ENCODE data around the gene TTC38.

Gene TTC38

DNA sequence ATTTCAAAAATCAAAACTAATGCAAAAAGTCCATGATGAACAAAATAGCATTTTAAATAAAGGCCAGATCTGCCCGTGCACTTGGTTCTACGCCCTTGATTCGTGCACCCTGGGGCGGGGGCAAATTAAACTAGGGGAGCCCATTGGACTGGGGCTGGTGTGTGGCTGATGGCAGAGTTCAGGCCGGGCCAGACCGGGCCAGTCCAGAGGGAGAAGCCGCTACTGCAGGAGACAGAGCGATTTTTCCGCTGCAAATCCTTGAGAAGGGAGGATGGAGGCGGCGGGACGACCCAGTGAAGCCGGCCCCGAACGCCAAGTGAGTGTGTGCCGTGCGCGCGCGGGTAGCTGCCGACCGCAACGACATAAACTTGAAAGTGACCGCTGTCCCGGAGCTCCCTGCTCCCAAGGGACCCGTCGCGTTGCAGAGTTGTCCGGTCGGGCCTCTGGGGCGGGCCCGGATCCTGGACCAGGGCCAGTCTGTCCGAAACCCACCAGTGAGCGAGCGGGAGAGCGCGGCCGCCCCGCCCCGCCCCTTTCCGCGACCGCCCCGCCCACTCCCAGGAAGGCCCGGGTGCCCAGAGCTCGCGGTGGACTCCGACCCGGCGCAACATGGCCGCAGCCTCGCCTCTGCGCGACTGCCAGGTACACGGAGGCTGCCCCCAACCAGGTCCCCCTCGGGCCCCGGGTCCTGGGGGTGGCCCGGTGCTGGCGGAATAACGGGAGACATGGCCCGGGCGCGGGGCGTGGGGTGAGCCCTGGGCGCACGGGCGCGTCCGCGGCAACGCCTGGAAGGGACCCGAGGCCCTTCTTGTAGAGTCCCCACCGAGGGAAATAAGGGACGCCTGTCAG, at the start of gene TTC38:
Gene TTC38, plus strand, starts transcription at position 578 of the 849 bp plus-strand sequence. Its CDS starts 32 bp downstream, at position 610.
- DNase-seq (ENCODE audit: low spot score): peak; percentile 99

DNA sequence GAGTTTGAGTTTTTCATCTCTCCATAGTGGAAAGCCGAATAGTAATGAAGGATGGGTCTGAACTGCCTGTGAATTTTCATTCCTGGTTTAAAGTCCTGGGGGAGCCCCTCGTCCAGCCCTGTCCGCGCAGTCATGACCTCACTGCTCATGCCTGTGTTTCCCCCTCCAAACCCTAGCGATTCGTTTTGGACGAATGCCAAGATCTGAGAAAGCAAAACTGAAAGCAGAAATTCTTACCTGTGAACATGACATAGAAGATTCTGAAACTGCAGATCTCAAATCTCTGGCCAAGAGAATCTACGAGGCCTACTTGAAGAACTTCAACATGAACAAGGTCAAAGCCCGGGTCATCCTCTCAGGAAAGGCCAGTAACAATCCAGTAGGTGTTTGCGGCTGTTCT, 48.2 kb upstream of the TTC38 start:
- no peak for DNase-seq (ENCODE audit: low spot score)

DNA sequence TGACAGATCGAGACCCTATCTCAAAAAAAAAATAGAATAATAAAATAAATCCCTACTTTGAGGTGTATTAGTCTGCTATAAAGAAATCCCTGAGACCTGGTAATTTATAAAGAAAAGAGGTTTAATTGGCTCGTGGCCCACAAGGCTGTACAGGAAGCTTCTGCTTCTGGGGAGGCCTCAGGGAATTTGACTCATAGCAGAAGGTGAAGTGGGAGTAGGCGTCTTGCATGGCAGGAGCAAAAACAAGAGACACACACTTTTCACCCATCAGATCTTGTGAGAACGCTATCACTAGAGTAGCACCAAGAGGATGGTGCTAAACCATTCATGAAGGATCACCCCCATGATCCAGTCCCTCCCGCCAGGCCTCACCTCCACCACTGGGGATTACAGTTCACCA, 46.9 kb upstream of the TTC38 start:
- DNase-seq (ENCODE audit: low spot score): no peak

DNA sequence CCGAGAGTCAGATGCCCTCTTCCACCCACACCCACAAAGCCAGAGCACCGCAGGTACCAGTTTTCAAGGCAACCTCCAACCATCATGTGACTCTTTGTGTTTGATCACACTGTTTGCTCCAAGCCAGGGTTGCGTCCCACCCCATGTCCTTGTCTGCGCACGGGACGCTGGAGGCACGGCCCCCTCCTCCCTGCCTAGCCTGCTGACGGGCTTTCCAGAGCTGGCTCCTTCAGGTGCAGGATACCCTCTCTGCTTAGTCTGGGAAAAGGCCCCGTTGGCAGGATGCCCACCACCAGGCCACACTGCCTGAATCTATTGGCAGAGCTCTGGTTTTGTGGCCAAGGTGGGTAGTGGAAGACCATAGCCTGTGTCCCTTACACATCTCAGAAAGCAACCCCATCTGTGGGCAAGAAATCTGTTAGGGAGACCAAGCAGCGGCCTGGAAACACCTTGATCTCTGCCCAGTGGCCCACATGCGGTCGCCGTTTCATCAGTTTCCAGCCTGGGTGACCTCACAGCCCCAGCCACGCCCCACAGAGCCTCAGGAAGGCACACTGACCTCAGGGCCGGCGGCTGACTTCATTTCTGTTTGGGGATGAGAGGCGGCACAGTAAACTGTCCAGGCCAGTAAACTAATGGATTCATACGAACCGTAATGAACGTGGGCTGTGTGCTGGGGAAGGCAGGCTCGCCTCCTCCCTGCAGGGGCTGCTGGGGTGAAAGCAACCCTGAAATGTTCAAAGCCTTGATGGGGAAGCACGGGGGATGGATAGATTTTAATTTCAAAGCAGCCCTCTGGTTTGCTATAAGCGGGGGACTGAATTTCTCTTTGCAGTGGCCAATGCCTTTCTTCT, 43.5 kb upstream of the TTC38 start:
- DNase-seq (ENCODE audit: low spot score): no peak

DNA sequence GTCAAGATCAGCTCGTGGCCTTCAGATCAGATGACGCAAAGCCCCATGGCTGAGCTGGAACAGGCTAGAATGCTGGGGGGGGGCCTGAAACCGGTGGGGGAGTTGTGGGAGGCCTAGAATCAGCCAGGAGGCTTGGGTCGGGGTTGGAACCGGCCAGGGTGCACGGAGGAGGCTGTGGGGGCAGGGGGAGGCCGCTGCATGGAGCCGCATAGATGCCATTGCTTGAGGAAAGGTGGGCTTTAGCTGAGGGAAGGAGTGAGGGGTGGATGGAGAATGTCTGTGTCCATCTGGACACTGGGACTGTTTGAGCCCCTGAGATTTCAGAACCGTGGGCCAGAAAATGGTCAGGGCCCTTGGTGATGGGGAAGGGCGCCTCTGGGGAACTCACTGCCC, 42.9 kb upstream of the TTC38 start:
- no peak for DNase-seq (ENCODE audit: low spot score)

DNA sequence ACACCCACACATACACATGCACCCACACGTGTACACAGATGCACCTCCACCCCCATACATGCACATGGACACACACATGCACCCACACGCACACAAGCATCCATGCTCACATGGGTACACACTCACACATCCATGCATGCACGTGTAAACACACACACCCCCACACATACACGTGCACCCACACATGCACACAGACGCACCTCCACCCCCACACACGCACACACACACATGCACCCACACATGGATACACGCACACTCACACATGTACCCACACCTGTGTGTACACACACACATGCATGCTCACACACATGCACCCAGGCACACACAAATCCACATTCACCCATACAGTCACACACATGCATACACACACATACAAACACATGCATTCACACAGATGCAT, 42.2 kb upstream of the TTC38 start:
- no peak for DNase-seq (ENCODE audit: low spot score)

DNA sequence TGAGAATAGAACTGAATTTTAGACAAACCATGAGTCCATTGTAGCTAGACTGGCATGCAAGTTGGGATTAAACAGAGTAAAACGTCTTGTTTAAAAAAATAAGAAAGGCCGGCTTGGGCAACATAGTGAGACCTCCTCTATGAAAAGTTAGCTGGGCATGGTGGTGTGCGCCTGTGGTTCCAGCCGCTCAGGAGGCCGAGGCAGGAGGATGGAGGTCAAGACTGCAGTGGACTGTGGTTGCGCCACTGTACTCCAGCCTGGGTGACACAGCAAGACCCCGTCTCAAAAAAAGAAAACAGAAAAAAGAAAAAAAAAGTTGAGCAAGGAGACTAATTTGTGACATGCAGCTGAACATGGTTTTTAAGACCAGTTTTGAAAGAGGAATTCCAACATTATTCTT, 41.2 kb upstream of the TTC38 start:
- no peak for DNase-seq (ENCODE audit: low spot score)

DNA sequence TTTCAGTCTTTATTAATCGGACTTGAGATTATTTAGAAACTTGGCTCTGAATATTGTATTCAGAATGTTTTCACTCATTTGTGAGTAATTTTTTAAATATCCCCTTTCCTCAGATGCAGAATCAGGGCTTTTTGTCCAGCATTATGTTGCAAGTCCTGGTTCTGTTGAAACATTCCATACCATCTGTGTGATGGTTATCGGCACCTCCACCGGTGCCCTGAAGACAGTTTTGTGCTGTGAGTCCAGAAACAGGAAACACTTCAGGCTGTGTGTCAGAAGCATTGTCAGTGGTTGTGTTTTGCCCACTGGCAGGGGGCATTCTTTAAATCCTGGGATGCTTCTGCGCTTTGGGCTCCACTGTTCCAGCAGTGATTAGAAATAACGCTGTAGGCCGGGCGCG, 38.1 kb upstream of the TTC38 start:
- DNase-seq (ENCODE audit: low spot score): peak; percentile 47

DNA sequence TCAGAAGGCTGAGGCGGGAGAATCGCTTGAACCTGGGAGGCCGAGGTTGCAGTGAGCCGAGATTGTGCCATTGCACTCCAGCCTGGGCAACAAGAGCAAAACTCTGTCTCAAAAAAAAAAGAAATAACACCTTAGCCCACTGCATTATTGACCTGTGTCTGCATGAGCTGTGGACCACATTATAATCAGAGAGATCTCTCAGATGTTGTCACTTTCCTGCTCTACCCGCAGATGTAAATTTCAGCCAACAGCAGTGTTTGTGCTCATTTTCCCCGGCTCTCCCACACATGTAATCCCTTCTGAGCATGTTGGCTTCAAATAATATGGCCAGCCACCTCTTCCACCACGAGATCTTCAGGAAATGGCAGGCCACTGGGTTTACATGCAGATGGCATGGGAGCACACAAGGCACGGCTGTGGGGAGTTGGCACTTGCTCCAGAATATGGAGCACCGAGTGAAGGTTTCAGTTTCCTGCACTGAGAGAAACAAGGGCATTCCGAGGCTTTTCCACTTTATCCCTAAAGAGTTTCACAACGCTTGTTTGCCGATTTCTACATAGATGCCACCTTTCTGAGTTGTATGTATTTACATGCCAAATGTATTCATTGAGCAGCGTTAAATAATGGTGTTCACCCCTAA, 37.4 kb upstream of the TTC38 start:
- no peak for DNase-seq (ENCODE audit: low spot score)

DNA sequence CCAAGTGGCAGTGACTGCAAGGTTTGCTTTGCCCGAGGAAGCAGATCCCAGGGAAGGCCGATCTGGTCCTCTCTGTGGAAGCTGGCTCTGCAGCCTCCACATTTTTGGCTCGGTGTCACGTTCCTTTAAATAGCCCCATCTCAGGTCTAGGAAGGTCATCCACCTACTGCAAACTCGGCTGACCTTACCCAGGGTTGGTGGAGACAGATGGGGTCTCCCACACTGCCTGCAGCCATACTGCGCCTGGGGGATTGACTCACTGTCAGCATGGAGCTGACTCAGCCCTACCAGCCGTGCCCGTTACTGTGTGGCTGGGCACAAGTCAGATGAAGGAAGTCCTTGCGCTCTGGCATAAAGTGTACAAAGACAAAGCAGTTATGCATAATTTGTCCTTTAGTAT, 34.6 kb upstream of the TTC38 start:
- DNase-seq (ENCODE audit: low spot score): peak; percentile 45

DNA sequence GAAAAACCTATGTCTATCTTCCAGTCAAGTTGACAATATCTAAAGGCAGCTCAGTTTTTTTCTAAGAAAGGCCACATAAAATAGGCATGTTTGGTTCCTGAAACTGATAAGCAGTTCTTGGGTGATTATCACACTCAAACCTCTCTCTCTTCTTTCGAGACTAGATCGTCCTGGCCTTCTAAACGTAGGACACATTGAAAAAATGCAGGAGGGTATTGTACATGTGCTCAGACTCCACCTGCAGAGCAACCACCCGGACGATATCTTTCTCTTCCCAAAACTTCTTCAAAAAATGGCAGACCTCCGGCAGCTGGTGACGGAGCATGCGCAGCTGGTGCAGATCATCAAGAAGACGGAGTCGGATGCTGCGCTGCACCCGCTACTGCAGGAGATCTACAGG, 32.8 kb upstream of the TTC38 start:
- DNase-seq (ENCODE audit: low spot score): no peak

DNA sequence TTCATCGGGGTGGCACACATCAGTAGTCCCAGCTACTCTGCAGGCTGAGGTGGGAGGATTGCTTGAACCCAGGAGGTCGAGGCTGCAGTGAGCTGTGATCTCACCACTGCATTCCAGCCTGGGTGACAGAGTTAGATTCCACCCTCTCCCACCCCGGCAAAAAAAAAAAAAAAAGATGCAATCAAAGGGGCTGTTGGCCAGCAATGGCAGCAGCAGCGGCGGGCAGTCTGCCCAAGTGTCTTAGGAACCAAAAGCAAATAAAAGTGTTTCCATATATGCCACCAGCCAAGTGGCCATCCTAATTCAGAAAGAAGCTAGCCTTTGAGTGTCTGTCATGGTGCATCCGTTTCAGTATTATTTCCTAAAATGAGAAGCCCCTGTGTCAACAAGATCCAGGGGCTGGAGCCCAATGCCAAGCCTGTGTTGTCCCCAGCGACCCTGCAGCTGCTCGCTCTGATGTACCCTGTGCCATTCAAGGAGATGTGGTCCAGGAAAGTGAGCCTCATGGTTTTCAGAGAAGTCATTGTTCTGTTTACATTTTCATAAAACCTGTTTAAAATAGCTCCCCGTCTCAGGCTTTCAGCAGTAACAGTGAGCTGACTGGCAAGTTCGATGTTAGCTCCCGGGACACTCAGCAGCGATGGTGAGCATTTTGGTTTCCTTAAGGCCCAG, 30.2 kb upstream of the TTC38 start:
- no peak for DNase-seq (ENCODE audit: low spot score)

DNA sequence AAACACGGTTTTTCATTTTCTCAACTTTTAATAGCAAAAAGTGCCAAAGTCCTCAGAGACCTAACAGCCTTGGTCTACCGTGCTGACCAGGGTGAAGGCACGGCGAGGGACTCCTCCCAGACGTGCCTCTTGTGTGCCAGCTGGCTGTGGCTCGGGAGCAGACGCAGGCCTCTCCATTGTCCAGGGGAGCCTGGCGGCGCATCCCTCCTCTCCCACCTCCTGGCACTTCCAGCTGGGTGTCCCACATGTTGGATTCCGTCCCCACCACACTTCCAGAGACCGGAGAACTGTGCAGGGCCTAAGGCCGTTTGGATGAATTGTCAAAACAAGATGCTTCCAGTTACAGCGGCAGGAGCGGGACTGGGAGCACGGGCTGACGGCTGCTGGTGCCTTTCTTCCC, 29.3 kb upstream of the TTC38 start:
- no peak for DNase-seq (ENCODE audit: low spot score)

DNA sequence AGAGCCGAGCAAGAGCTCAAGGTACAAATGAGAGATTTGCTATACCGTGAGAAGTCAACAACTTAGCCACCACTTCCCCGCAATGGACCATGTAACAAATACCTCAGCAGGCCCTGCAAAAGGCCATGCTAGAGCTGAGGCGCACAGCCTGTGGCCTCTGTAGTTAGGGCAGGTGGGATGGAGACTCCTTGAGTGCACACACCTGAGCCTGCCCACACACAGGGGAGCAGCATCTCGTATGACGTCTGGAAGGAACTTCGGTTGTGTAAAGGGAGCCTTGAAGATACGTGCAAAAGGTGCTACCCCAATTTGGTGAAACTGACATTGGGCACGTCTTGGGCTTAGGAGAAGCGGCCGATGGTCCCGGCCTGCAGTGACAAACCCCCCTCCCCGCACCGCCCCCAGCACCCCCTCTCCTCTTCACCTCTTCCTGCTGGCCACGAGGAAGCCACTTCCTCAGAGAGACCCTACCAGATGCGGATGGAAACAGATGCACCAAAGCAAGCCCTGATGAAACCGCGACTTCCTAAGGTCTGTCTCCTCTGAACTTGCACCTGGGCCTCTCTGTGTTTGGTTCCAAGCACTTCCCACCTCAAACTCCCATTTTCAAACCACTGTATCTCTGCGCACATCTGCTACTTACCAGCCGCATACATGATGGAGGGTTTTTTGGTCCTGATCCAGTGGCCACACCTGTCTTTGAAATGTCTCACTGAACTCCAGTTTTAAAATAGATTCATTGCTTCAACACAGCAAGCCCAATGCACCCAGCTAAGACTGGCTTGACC, 28.4 kb upstream of the TTC38 start:
- no peak for DNase-seq (ENCODE audit: low spot score)

DNA sequence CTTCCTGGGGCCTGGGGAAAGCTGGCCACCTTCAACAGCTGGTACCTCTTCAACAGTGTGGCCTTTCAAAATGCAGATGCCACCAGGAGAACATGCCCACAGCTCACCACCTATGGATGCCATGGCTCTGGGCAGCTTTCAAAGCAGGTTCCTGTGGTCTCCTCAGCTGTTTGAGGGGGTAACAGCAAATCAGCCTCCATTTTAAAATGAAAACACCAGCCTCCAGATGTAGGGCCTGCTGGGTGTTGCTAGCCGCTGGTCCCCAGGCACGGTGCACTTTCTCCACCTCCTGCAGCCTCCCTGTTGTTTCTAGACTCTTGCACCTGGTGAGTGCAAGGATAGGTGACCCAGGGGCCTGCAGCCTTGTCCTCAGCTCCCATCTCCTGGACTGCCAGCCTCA, 27.7 kb upstream of the TTC38 start:
- no peak for DNase-seq (ENCODE audit: low spot score)

DNA sequence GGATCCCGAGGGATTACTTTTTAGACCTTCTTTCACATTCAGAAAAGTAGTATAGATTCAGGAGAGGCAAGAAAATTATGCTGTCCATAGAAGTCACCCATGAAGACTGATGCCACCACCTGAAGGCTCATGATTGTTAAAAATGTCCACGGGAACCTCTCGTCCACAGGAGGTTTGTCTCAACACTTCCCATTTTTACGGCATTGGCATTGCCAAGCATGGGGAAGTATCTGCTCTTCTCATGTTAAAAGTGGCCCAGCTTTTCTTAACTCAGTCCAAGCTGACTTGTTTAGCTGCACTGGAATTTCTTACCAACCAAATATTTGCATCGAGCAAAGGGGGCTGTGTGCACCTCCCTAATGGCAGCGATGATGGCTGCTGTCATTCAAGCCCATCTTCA, 27.3 kb upstream of the TTC38 start:
- DNase-seq (ENCODE audit: low spot score): no peak

DNA sequence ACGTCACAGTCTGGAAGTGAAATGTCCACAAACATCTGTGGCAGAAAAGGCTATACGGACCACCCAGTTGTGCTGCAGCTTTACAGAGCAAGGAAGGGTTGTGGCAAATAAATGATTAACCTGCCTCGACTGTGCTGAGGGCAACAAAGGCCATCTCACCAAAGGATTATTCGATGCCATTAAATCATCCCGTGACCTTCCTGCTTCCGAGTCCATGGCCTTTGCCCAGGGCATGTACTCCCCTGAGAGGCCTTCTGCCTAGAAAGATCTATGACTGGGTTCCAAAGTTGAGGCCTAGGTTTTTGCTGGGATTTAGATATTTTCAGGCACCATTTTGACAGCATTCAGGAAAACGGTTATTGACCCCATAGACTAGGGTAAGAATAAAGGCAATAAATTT, 26.9 kb upstream of the TTC38 start:
- DNase-seq (ENCODE audit: low spot score): no peak

DNA sequence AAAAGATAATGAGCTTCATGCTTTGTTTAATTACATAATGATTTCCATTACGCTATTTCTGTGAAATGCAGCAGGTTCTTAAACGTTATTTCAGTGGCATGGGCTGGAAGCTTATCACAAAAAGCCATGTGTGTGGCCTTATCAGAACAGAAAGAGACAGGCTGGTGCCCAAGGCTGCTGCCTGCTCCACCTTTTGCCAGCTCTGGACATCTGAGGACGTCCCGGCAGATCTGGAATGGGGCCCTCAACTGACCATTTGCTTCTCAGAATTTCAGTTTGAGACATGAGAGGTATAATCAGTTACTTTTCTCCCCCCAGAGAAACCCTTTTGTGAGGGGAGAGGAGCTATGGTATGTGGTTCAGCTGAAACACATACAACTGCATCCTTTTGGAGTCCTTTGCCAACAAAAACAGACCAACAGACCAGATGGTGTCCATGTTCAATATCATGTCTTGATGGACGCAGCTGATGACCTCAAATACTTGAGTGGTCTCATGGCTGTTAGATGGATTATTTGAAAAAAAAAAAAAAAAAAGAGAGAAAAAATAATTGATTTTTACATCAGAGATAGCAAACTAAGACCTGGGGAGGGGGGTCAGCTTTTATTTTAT, 26.3 kb upstream of the TTC38 start:
- DNase-seq (ENCODE audit: low spot score): no peak

DNA sequence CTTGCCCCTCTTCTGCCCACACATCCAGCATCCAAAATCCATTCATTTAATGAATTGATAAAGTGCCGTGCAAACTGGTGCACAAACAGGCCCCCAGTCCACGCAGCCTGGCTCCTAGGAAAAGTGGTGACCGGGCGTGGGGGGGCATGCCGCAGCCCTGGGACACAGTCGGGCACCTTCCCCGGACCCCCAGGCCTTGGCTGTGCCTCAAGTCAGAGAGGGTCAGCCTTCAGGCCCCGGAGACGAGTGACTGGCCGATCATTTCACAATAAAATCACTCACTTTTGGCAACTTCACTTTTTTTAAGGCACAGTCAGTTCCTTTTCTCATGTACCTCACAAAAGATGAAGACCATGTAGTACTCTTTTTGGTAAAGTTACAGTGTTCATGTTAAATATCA, 25.7 kb upstream of the TTC38 start:
- DNase-seq (ENCODE audit: low spot score): no peak

DNA sequence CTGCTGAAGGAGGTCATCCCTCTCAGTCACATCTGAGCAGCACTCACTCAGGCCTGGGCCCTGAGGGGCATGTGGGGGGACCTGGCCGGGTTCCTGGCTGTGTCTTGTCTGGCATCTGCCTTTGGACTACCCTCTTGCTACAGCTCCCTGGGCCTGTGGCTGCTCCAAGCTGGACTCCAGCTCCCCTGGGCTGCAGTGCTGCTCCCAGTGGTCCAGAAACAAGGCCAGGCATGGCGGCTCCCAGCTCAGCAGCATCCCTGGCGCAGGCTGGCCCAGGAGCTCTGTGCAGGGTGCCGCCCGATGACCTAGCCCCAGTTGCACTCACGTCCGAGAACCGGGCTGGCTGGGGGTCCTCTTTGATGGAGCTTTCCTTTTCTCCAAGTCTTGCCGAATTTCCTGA, 23.0 kb upstream of the TTC38 start:
- DNase-seq (ENCODE audit: low spot score): no peak

DNA sequence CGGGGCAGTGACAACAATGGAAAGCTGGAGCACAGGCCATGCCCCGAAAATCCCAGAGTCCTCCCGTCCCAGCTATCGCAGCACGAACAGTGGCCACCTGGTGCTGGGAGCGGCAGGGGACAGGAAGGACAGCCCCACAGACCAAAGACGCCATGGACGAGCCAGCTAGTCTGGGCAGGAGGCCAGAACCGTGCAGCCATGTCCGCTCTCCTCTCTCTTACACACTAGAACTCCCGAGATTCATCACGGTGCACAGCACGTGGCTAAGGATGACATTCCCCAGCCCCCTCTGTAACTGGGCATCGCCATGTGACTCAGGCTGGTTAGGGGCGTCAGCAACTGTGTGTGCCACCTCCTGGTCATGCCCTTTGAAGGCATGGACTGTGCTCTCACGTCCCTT, 22.3 kb upstream of the TTC38 start:
- DNase-seq (ENCODE audit: low spot score): peak; percentile 24

Data from AG20443 (cell line).